GM12891 (cell line): ENCODE results near the gene TNFAIP2.

Experiments used
- PAX5 ChIP-seq: IDR thresholded peaks from 2 replicates; pipeline ENCODE4 v1.6.1; 2011; ENCODE audit warnings: low read length, moderate library complexity, mild to moderate bottlenecking; ENCODE audit not compliant: insufficient read depth, severe bottlenecking
- POLR2A ChIP-seq: IDR thresholded peaks from 2 replicates; pipeline ENCODE4 v1.6.1; 2011; ENCODE audit warnings: low read depth, low read length, control low read depth
- POLR2AphosphoS5 ChIP-seq: IDR thresholded peaks from 2 replicates; pipeline ENCODE4 v1.6.1; 2011; ENCODE audit warnings: low read depth, low read length, control low read depth
- POU2F2 ChIP-seq: IDR thresholded peaks from 2 replicates; pipeline ENCODE4 v1.6.1; 2011; ENCODE audit warnings: low read depth, mild to moderate bottlenecking, control low read depth, low read length, moderate library complexity
- SPI1 ChIP-seq: IDR thresholded peaks from 2 replicates; pipeline ENCODE4 v1.6.1; 2011; ENCODE audit warnings: low read depth, low read length, control low read depth
- TAF1 ChIP-seq: IDR thresholded peaks from 2 replicates; pipeline ENCODE4 v1.6.1; 2011; ENCODE audit warnings: low read depth, low read length, control low read depth

- TF ChIP-seq POLR2A, result no peak
- TF ChIP-seq POLR2AphosphoS5, result no peak
- TF ChIP-seq TAF1, result no peak
- TF ChIP-seq SPI1, result no peak
- TF ChIP-seq PAX5, result no peak
- TF ChIP-seq POU2F2, result no peak
Observed at GRCh38 chr14:103078420-103078749, 44.9 kb upstream of the TNFAIP2 start.
